ENCODE data around the gene KCNJ9. TPM values are rescaled to one million over a fixed set of nuclear protein-coding genes. Genes with fewer than 3 reads are reported as not detected.

KCNJ9 gene
- total and polyA plus RNA-seq, 4 donors = not detected

- TF ChIP-seq CTCF (IDR thresholded peaks at IDR 0.05; ENCODE audit: low read depth, low read length, missing input control) = no peak
Measured at GRCh38 chr1:160118928-160119327, 37.6 kb downstream of the KCNJ9 start (continued).

- no peak for DNase-seq (ENCODE audit: low spot score)
- Histone ChIP-seq H3K9ac (ENCODE audit: low read depth in 1 of 2, low read length in 2 of 2) (no peak overlapping the region), H3K36me3 (ENCODE audit: control insufficient read depth in 4 of 4, insufficient read depth in 3 of 4, low read depth in 1 of 4, low read length in 3 of 4) (no peaks in the 10 kb centered on the region), H3K4me1 (ENCODE audit: control insufficient read depth in 4 of 4, insufficient read depth in 4 of 4, low read length in 3 of 4) (no peaks in the 10 kb centered on the region), H3K27me3 (ENCODE audit: control insufficient read depth in 4 of 4, insufficient read depth in 4 of 4, low read length in 3 of 4) (peaks cover 0 to under 1% (median 0%) of the 10 kb centered on the region in 4 donors), H3K4me3 (ENCODE audit: low read depth in 1 of 3, low read length in 3 of 3) (no peak overlapping the region), H3K27ac (ENCODE audit: low read depth in 1 of 2, low read length in 2 of 2) (no peak overlapping the region), H3K9me3 (ENCODE audit: control insufficient read depth in 4 of 4, low read length in 3 of 4) (no peaks in the 10 kb centered on the region)
- TF ChIP-seq MAX (IDR thresholded peaks at IDR 0.05) (no peak), RXRA (IDR thresholded peaks at IDR 0.05) (no peak), HNF4G (IDR thresholded peaks at IDR 0.05) (no peak), YY1 (IDR thresholded peaks at IDR 0.05) (no peak), REST (IDR thresholded peaks at IDR 0.05) (no peak), RAD21 (IDR thresholded peaks at IDR 0.05) (no peak), FOXA1 (IDR thresholded peaks at IDR 0.05) (no peak), ATF3 (IDR thresholded peaks at IDR 0.05) (no peak), EGR1 (IDR thresholded peaks at IDR 0.05; ENCODE audit: low read depth in 2 of 2) (no peak), NR2F2 (IDR thresholded peaks at IDR 0.05) (no peak), HNF4A (conservative IDR thresholded peaks at IDR 0.05) (no peak), ZBTB33 (IDR thresholded peaks at IDR 0.05) (no peak), CTCF (IDR thresholded peaks at IDR 0.05; ENCODE audit: low read depth, low read length, missing input control) (no peak), TAF1 (conservative IDR thresholded peaks at IDR 0.05) (no peak), SP1 (IDR thresholded peaks at IDR 0.05) (no peak), GABPA (IDR thresholded peaks at IDR 0.05 in 1 of 2, conservative IDR thresholded peaks at IDR 0.05 in 1 of 2) (no peak)
- 85% methylated on average over 5 of the region's 5 CpGs for WGBS
Measured at GRCh38 chr1:160120797-160121196, 39.5 kb downstream of the KCNJ9 start.

Data from liver (tissue), 9 donors.